PFSK-1 (cell line): ENCODE measurements around the gene PZP.

Experiments
- FOXP2 ChIP-seq: optimal IDR thresholded peaks from 2 replicates; pipeline ENCODE3; 2011; ENCODE audit warnings: borderline replicate concordance, control low read depth, inconsistent platforms; ENCODE audit not compliant: insufficient read depth; ENCODE audit errors: extremely low read length, extremely low read depth
- POLR2AphosphoS5 ChIP-seq: IDR thresholded peaks from 2 replicates; pipeline ENCODE4 v1.6.1; 2012; ENCODE audit warnings: low read depth, mild to moderate bottlenecking, control low read depth, low read length, moderate library complexity
- SIN3A ChIP-seq: IDR thresholded peaks from 2 replicates; pipeline ENCODE4 v1.6.1; 2012; ENCODE audit warnings: mild to moderate bottlenecking, low read length, moderate library complexity, borderline replicate concordance; ENCODE audit not compliant: insufficient read depth
- TAF1 ChIP-seq: IDR thresholded peaks from 2 replicates; pipeline ENCODE4 v1.6.1; 2012; ENCODE audit warnings: low read length, control low read depth, borderline replicate concordance; ENCODE audit not compliant: insufficient read depth
- TF ChIP-seq, protein P1 (sequence below), 2 experiments: IDR thresholded peaks; 2 replicates each; pipeline versions ENCODE4 v1.6.1 to v1.8.0; 2011 to 2012; ENCODE audit warnings: low read depth in 2 of 2, low read length in 2 of 2, control low read depth in 1 of 2, inconsistent platforms in 1 of 2, mild to moderate bottlenecking in 1 of 2, moderate library complexity in 1 of 2; ENCODE audit not compliant: insufficient read depth in 1 of 2

Gene PZP

GRCh38 chr12:9109737-9110491 lies 98.3 kb downstream of the PZP start:
- TF ChIP-seq FOXP2 (no peak), POLR2AphosphoS5 (no peak), TAF1 (no peak), SIN3A (no peak)
- TF ChIP-seq, protein P1, sequence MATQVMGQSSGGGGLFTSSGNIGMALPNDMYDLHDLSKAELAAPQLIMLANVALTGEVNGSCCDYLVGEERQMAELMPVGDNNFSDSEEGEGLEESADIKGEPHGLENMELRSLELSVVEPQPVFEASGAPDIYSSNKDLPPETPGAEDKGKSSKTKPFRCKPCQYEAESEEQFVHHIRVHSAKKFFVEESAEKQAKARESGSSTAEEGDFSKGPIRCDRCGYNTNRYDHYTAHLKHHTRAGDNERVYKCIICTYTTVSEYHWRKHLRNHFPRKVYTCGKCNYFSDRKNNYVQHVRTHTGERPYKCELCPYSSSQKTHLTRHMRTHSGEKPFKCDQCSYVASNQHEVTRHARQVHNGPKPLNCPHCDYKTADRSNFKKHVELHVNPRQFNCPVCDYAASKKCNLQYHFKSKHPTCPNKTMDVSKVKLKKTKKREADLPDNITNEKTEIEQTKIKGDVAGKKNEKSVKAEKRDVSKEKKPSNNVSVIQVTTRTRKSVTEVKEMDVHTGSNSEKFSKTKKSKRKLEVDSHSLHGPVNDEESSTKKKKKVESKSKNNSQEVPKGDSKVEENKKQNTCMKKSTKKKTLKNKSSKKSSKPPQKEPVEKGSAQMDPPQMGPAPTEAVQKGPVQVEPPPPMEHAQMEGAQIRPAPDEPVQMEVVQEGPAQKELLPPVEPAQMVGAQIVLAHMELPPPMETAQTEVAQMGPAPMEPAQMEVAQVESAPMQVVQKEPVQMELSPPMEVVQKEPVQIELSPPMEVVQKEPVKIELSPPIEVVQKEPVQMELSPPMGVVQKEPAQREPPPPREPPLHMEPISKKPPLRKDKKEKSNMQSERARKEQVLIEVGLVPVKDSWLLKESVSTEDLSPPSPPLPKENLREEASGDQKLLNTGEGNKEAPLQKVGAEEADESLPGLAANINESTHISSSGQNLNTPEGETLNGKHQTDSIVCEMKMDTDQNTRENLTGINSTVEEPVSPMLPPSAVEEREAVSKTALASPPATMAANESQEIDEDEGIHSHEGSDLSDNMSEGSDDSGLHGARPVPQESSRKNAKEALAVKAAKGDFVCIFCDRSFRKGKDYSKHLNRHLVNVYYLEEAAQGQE (IDR thresholded peaks at IDR 0.05; ENCODE audit: insufficient read depth in 1 of 2, low read depth in 2 of 2, low read length in 2 of 2): no peak

- TF ChIP-seq TAF1 (no peak), FOXP2 (no peak), POLR2AphosphoS5 (no peak), SIN3A (no peak)
- TF ChIP-seq, protein P1 (IDR thresholded peaks at IDR 0.05; ENCODE audit: insufficient read depth in 1 of 2, low read depth in 2 of 2, low read length in 2 of 2): no peak
Observed at GRCh38 chr12:9109213-9109522, 99.0 kb downstream of the PZP start.

DNA sequence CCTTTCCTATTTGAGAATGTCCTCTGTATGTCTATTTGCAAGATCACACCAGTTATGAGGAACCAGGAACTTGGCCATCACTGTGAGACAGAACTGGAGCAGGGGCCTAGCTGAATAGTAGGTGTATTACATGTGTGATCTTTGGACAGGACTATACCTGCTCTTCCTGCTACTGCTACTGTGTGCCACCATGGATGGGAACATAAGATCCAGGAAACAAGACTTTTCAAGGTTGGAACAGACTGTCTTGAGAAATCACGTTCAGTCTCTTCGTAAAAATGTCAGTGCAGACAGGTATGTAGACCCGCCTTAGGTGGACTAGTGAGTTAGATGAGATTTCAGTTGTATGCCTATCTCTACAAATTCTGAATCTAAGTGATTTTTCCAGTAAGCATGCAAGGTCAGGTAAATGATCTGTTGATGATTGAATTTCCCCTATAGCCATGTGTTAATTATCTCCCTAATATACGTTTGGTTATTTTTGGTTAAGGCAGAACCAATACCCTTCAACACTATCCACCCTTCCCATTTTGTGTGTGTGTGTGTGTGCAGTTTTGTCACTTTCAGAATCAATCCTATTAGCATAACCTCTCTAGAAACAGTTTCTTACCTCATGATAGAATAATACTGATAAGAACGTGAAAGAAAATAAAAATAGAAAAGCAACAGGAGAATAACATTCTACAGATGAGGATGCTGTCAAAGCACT lies 99.5 kb downstream of the PZP start:
- TF ChIP-seq POLR2AphosphoS5 (no peak), FOXP2 (no peak)

- TF ChIP-seq POLR2AphosphoS5 (no peak), SIN3A (no peak), FOXP2 (no peak), TAF1 (no peak)
- TF ChIP-seq, protein P1 (IDR thresholded peaks at IDR 0.05; ENCODE audit: insufficient read depth in 1 of 2, low read depth in 2 of 2, low read length in 2 of 2): no peak
Observed at GRCh38 chr12:9107542-9107873, 100.7 kb downstream of the PZP start.

DNA sequence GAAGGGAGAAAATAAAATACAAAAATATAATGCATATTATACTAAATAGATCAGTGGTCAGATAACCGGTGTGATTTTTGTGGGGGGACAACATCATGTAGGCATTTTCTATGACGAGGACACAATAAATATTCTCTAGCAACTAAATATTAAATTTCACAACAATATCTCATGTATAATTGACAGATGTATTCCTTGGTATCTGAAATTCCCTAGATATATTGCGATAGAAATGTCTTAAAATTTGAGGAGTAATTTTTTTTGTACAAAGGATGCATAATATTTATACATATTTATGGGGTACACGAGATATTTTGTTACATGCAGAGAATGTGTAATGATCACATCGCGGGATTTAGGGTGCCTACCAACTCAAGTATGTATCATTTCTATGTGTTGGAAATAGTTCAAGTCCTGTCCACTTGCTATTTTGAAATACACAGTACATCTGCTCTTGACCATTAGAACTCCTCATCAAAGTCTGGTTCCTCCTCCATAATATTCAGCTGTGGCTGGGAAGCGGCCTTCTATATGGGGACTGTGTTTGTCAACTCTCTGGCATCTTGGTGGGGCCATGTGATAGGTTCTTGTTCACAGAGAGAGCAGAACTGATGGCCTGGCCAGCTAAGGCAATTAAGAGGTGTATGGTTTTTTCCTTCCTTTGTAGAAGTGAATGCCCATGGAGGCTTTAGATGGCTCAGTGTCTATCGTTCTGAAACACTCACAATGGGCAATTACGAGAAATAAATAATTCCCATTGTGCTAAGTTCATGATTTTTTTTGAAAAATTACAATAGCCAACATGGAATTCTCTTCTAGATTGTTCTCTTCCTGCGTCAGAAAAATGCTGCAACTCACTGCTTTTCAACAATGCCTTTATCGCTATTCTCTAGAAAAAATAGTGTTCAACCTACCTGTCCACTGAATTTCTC lies 101.3 kb downstream of the PZP start:
- no peak for TF ChIP-seq TAF1
- no peak for TF ChIP-seq FOXP2
- TF ChIP-seq, protein P1 (IDR thresholded peaks at IDR 0.05; ENCODE audit: insufficient read depth in 1 of 2, low read depth in 2 of 2, low read length in 2 of 2): no peak
- no peak for TF ChIP-seq POLR2AphosphoS5
- TF ChIP-seq SIN3A: no peak
